ENCODE results near the gene PDSS2. TPM values are rescaled to one million over a fixed set of nuclear protein-coding genes. Genes with fewer than 3 reads are reported as not detected.
A peak's percentile ranks its signal among the peaks of the same experiment; 100 is the strongest.

PDSS2 gene
- total and polyA plus RNA-seq, 2 of the 4 experiments (the other 2 are of a cell fraction), result 8.6 to 9.2 TPM

DNA sequence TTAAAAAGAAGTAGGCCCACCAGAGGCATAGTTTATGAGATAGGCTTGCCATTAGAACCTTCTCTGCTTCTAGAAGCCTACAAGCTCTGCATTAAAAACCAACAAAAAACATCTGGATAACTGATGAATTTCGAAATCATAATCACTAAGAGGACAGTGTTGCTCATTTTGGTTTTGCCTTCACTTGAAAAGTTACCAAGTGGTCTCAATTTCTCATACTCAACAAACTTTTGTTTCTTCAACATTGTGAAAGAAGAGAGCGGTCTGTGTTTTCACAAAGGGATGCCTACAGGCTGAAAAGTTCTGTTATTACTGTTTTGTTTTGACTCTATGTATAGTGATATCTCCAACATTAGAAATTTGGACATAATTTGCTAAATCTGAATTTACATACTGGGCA is 98.9 kb downstream of the PDSS2 start:
- WGBS, 2 experiments (ENCODE audit: extremely low coverage in 2 of 2, insufficient read length in 1 of 2), result no CpG with 5 or more reads among the region's 2 CpGs
- DNase-seq (peak; percentile 46), ATAC-seq (ENCODE audit: low read depth) (no peak)
- Histone ChIP-seq H3K56ac (ENCODE audit: extremely low read depth, insufficient read depth, low read length) (no peak overlapping the region), H4K20me1 (ENCODE audit: insufficient read depth, low read length) (peaks cover 9% of the 10 kb centered on the region; the same call in 1 of the 2 replicates), H4K91ac (ENCODE audit: insufficient read depth, low read depth, low read length) (no peak overlapping the region), H2AK5ac (ENCODE audit: low read depth, low read length) (no peak overlapping the region), H3K9ac (ENCODE audit: low read depth, low read length) (no peak overlapping the region), H4K8ac (ENCODE audit: low read depth in 2 of 2, low read length in 2 of 2) (no peak overlapping the region), H3K9me1 (ENCODE audit: insufficient read depth, low read length) (peaks cover 3% of the 10 kb centered on the region; the same call in 1 of the 2 replicates), H3K79me1 (ENCODE audit: low read depth in 1 of 2, low read length in 2 of 2) (0 out of 4 replicates have a peak, but pooled peaks cover 0 to 4% of the 10 kb centered on the region in 2 experiments), H3K4me2 (ENCODE audit: low read depth, low read length) (no peak overlapping the region), H4K5ac (ENCODE audit: low read depth, low read length) (no peak overlapping the region), H2BK5ac (ENCODE audit: low read depth, low read length, poor library complexity, severe bottlenecking) (no peak overlapping the region), H3K27ac (ENCODE audit: insufficient read depth, low read length) (no peak overlapping the region), H3K18ac (ENCODE audit: low read depth, low read length) (no peak overlapping the region), H3K4me1 (ENCODE audit: control insufficient read depth, insufficient read depth, low read length) (peaks cover 7% of the 10 kb centered on the region), H2BK15ac (ENCODE audit: low read depth, low read length) (no peak overlapping the region), H3K36me3 (ENCODE audit: control insufficient read depth, insufficient read depth, low read length) (no peaks in the 10 kb centered on the region), H2BK20ac (ENCODE audit: low read depth, low read length) (no peak overlapping the region), H3K23ac (ENCODE audit: low read depth, low read length) (no peak overlapping the region), H3K4ac (ENCODE audit: low read depth, low read length) (no peak overlapping the region), H3K4me3 (ENCODE audit: insufficient read depth, low read depth, low read length) (no peak overlapping the region), H3K9me3 (ENCODE audit: control insufficient read depth, insufficient read depth, low read length) (peaks cover 2% of the 10 kb centered on the region; the same call in 1 of the 2 replicates), H3K27me3 (ENCODE audit: control insufficient read depth, insufficient read depth, low read length) (no peaks in the 10 kb centered on the region), H3K14ac (replicated peaks; ENCODE audit: low read depth, low read length) (no peak overlapping the region), H2BK120ac (ENCODE audit: low read depth, low read length) (no peak overlapping the region), H2AFZ (replicated peaks; ENCODE audit: low read length, poor library complexity) (no peak overlapping the region), H2AK9ac (replicated peaks; ENCODE audit: low read depth, low read length, poor library complexity) (no peak overlapping the region)
- TF ChIP-seq BHLHE40 (IDR thresholded peaks at IDR 0.05; ENCODE audit: low read depth, low read length) (no peak), CEBPB (IDR thresholded peaks at IDR 0.05; ENCODE audit: low read depth, low read length) (peak; percentile 42; the same call in 1 of the 2 replicates)
- ChIA-PET POLR2A (ENCODE audit: unreplicated experiment) (no interaction called here), CTCF (interaction anchor here (0.6 kb wide), 2 partner anchors 11 to 1530 kb away, joined by 3 read pairs; no protein-coding TSS in a partner anchor)
- in situ Hi-C loops (cut with MboI; ENCODE audit: low sequenced_read_pairs) (no loop called here), dilution Hi-C loops (cut with HindIII; ENCODE audit: low sequenced_read_pairs, unreplicated experiment) (no loop called here), intact Hi-C loops (cut with micrococcal nuclease) (no loop called here)
- BruUV-seq (replicated peaks), result no TSS peak

Measured in IMR-90 (cell line).